ENCODE data around the gene CRYL1. TPM values are rescaled to one million over a fixed set of nuclear protein-coding genes. Genes with fewer than 3 reads are reported as not detected.
"Not testable (repeated sequence)": the region's sequence is repeated elsewhere in the genome, so short reads cannot be mapped to it uniquely, and the experiment has no call there.

CRYL1 gene
- polyA plus RNA-seq, 4 donors = 119 to 146 (median 133) TPM

- no peak for DNase-seq (ENCODE audit: low read depth in 4 of 4, low spot score in 2 of 4)
These were observed 63.7 kb downstream of the CRYL1 start for GRCh38 chr13:20461860-20462532.

- DNase-seq (ENCODE audit: low read depth in 4 of 4, low spot score in 2 of 4) = no peak
These were observed 64.2 kb downstream of the CRYL1 start for GRCh38 chr13:20461481-20461859.

DNA sequence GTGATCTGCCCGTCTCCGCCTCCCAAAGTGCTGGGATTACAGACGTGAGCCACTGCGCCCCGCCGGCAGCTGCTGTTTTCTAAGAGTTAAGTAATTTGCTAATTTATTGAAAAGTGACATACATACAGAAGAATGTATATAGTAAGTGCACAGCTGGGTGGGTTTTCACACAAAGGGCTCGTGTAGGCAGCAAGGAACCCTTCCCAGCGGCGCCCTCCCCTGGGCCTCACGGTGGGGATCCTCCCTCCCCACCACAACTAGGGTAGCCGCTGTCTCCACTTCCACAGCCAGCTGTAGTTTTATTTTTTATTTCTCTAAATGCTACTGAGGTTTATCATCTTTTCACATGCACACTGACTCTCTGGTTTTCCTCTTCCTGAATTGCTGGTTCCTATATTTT, 64.9 kb downstream of the CRYL1 start:
- no peak for DNase-seq (ENCODE audit: low read depth in 4 of 4, low spot score in 2 of 4)

DNA sequence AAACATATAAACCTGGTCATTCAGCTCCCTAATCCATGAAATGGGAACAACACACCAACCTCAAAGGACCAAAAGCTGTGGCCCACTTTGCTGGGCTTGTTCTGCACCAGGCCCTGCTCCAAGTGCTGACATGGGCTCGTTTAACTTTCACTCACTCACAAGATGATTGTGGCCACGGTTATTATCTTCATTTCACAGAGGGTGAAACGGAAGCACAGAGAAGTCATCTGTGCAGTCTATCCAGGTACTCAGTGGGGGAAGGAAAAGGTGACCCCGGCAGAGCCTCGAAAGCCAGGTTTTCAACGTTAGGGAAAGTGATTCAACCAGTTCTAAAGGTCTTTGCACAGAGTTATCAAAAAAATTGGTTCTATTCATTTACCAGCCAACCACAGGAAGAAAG, 68.0 kb downstream of the CRYL1 start:
- DNase-seq (ENCODE audit: low read depth in 4 of 4, low spot score in 2 of 4) = no peak

GRCh38 chr13:20456737-20457136, 68.9 kb downstream of the CRYL1 start:
- DNase-seq (ENCODE audit: low read depth in 4 of 4, low spot score in 2 of 4) = no peak

GRCh38 chr13:20451397-20451796, 74.3 kb downstream of the CRYL1 start:
- no peak for DNase-seq (ENCODE audit: low read depth in 4 of 4, low spot score in 2 of 4)

DNA sequence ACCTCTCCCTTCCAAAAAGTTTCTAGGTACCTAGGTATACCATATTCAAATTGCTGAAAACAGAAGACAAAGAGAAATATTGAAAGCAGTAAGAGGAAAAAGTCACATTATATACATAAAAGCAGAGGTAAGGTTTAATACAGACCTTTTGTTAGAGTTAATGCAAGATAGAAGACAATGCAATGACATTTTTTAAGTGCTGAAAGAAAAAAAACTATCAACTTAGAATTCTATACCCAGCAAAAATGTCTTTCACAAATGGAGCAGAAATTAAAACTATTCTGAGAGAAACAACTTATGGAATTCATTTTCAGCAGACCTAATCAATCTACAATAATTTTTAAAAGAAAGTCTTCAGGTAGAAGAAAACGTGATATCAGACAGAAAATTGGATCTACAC, 77.2 kb downstream of the CRYL1 start:
- DNase-seq (ENCODE audit: low read depth in 4 of 4, low spot score in 2 of 4) = no peak

GRCh38 chr13:20446900-20447299, 78.8 kb downstream of the CRYL1 start:
- no peak for DNase-seq (ENCODE audit: low read depth in 4 of 4, low spot score in 2 of 4)

GRCh38 chr13:20446405-20446804, 79.3 kb downstream of the CRYL1 start:
- no peak for DNase-seq (ENCODE audit: low read depth in 4 of 4, low spot score in 2 of 4)

DNA sequence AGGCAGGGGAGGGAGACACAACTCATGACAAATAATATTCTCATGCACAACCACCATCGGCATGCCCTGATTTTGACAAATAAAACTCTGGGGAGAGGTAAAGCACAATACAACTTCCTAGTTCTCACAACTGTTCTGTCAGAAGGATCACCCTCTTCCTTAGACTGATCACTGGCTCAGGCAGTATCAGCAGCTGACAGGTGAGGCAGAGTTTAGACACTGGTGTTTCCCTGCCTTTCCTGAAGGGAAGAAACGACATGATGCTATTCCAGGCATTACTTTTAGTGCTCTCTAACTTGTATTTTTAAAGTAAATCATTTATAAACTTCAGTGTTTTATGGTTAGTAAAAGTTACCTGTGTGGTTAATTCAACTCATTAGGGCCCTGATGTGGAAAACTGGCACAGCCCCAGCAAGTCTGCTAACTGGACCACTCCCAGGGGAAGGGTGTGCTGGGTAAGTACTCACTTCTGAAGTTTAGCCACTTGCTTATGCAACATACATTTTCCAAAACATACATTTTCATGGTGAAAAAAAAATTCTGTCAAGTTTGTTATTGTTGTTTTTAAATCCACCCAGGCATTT, 82.8 kb downstream of the CRYL1 start:
- DNase-seq (ENCODE audit: low read depth in 4 of 4, low spot score in 2 of 4) = peak in 1 of 4 donors; percentile 41

GRCh38 chr13:20442375-20442774, 83.3 kb downstream of the CRYL1 start:
- no peak for DNase-seq (ENCODE audit: low read depth in 4 of 4, low spot score in 2 of 4)

DNA sequence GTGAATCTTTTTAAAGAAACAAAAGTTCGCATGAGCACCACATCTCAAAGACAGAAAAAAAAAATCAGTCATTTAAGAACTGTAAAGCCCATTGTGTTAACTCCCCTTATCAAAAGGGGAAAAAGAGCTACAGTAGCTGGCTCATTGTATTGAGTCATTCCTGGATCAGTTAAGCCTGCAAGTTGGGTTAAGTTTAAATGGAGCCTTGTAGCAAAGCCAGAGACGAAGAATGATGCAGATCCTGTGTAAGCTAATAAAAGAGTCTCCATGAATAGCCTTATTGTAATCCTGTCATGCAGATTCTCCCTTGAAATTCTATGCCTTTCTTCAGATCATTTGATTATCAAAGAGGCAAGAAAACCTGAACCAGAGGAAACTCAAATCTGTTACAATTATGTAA, 83.8 kb downstream of the CRYL1 start:
- no peak for DNase-seq (ENCODE audit: low read depth in 4 of 4, low spot score in 2 of 4)

DNA sequence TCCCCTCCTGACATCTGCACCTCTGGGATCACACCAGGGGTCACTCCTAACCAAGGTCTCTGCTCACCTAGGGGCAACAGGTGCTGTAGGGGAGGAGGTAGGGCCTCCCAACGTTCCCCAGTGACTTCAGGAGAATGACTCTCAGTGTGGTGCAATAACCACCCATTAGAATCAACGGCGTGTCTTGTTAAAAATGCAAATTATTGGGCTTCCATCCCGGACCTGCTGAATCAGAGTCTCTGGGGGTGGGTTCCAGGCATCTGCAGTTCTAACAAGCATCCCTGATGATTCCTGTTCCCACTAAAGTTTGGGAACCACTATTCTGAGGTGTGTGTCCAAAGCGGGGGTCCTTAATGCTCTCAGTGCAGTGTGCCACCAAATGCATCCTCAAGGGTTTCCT, 84.6 kb downstream of the CRYL1 start:
- no peak for DNase-seq (ENCODE audit: low read depth in 4 of 4, low spot score in 2 of 4)

GRCh38 chr13:20439261-20439660, 86.4 kb downstream of the CRYL1 start:
- DNase-seq (ENCODE audit: low read depth in 4 of 4, low spot score in 2 of 4) = no peak

GRCh38 chr13:20438801-20439200, 86.9 kb downstream of the CRYL1 start:
- no peak for DNase-seq (ENCODE audit: low read depth in 4 of 4, low spot score in 2 of 4)

GRCh38 chr13:20436505-20436904, 89.2 kb downstream of the CRYL1 start:
- DNase-seq (ENCODE audit: low read depth in 4 of 4, low spot score in 2 of 4) = no peak

- DNase-seq (ENCODE audit: low read depth in 4 of 4, low spot score in 2 of 4) = no peak
These were observed 89.9 kb downstream of the CRYL1 start for GRCh38 chr13:20435616-20436368.

DNA sequence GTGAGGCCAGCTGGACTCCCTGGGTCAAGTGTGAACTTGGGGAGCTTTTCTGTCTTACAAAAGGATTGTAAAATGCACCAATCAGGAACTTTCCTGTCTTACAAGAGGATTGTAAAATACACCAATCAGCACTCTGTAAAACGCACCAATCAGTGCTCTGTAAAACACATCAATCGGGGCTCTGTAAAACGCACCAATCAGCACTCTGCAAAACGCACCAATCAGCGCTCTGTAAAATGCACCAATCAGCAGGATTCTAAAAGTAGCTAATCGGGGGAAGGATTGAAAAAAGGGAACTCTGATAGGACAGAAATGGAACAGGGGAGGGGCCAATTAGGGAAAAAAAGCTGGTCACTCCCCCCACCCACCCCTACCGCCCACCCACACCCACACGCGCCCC, 91.4 kb downstream of the CRYL1 start:
- not testable (repeated sequence) for DNase-seq (ENCODE audit: low read depth in 4 of 4, low spot score in 2 of 4)

- no peak for DNase-seq (ENCODE audit: low read depth in 4 of 4, low spot score in 2 of 4)
These were observed 93.8 kb downstream of the CRYL1 start for GRCh38 chr13:20431687-20432384.

- no peak for DNase-seq (ENCODE audit: low read depth in 4 of 4, low spot score in 2 of 4)
These were observed 94.6 kb downstream of the CRYL1 start for GRCh38 chr13:20431080-20431479.

GRCh38 chr13:20430296-20430695, 95.4 kb downstream of the CRYL1 start:
- no peak for DNase-seq (ENCODE audit: low read depth in 4 of 4, low spot score in 2 of 4)

All from left renal cortex interstitium (tissue), 4 donors.